Amniotic epithelial cell (primary cell): Measurements from ENCODE around the gene PARN.
"Not testable (repeated sequence)": the region's sequence is repeated elsewhere in the genome, so short reads cannot be mapped to it uniquely, and the experiment has no call there.

ENCODE experiments used
- DNase-seq: peaks from one replicate; pipeline ENCODE4 v3.0.0-alpha.2; 2010; ENCODE audit warnings: low read depth

The PARN gene, protein sequence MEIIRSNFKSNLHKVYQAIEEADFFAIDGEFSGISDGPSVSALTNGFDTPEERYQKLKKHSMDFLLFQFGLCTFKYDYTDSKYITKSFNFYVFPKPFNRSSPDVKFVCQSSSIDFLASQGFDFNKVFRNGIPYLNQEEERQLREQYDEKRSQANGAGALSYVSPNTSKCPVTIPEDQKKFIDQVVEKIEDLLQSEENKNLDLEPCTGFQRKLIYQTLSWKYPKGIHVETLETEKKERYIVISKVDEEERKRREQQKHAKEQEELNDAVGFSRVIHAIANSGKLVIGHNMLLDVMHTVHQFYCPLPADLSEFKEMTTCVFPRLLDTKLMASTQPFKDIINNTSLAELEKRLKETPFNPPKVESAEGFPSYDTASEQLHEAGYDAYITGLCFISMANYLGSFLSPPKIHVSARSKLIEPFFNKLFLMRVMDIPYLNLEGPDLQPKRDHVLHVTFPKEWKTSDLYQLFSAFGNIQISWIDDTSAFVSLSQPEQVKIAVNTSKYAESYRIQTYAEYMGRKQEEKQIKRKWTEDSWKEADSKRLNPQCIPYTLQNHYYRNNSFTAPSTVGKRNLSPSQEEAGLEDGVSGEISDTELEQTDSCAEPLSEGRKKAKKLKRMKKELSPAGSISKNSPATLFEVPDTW

GRCh38 chr16:14629919-14630619 is at the start of gene PARN:
TSS of gene PARN (minus strand) at chr16:14630260. CDS start at chr16:14630125, 135 bp downstream.
- peak; percentile 93 for DNase-seq

GRCh38 chr16:14678748-14679497 is 48.9 kb upstream of the PARN start:
- no peak for DNase-seq

- no peak for DNase-seq
Measured at GRCh38 chr16:14677627-14678026, 47.6 kb upstream of the PARN start.

GRCh38 chr16:14676633-14677032 is 46.6 kb upstream of the PARN start:
- DNase-seq: no peak

- DNase-seq: peak; percentile 22
Measured at GRCh38 chr16:14672403-14672971, 42.4 kb upstream of the PARN start.

- no peak for DNase-seq
Measured at GRCh38 chr16:14669776-14670175, 39.7 kb upstream of the PARN start.

GRCh38 chr16:14668556-14669223 is 38.6 kb upstream of the PARN start:
- DNase-seq: no peak

- DNase-seq: no peak
Measured at GRCh38 chr16:14667347-14668266, 37.5 kb upstream of the PARN start.

DNA sequence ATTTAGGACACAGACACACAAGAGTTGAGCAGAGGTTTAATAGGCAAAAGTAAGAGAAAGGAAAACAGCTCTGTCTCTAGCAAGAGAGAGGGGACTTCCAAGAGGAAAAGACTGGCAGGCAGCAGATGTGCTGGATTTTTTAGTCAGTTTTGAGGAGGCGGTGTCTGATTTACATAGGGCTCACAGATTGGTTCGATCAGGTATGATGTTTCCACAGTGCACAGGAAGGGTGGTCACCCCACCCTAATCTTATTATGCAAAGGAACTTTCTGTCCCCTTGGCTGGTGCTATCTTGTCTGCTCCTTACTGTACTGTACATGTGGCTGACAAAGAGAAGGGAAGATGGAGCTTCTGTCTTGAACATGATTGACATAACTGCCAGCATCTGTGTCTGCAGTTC is 28.0 kb upstream of the PARN start:
- DNase-seq: no peak

DNA sequence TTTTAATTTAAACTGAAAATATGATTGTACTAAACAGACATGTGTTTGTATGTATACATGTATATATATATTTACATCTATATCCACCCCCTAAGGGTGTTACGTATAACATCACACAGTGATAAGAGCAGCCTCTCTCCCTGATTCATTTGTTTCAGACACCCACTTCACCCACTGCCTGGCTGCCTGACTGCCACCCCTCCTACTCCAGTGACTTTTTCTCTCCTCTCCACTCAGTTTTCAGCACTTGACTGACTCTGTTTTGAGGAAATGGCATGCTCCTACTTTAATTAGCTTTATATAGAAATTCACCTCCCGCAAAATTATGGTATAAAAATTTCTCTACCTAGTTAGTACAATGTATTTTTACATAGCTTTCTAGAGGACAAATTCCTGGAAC is 22.7 kb upstream of the PARN start:
- DNase-seq: no peak

GRCh38 chr16:14650629-14651028 is 20.6 kb upstream of the PARN start:
- no peak for DNase-seq

DNA sequence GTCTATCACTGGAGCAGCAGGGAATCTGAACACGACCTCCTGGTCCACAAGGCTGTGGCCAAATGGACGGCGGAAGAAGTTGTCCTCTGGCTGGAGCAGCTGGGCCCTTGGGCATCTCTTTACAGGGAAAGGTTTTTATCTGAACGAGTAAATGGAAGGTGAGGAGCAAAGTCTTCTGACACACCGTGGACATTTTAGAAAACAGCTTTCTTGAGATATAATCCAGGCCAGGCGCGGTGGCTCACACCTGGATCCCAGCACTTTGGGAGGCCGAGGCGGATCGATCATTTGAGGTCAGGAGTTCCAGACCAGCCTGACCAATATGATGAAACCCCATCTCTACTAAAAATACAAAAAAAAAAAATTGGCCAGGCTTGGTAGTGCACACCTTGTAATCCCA is 19.8 kb upstream of the PARN start:
- no peak for DNase-seq

GRCh38 chr16:14641926-14642325 is 11.9 kb upstream of the PARN start:
- peak; percentile 14 for DNase-seq

DNA sequence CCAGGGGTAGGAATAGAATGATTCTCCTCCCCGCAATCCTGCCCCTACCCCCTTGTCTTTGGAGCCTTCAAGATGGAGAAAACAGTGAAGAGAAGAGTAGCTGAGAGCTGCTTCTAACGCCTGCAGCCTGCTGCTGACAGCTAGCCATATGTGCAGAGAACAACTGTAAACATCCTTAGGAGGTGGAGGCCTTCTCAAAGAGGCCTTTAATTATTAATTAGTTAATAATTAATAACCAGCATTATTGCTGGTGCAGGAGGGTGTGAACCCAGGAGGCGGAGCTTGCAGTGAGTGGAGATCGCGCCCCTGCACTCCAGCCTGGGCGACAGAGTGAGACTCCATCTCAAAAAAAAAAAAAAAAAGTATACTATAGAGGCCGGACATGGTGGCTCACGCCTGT is 11.1 kb upstream of the PARN start:
- no peak for DNase-seq

DNA sequence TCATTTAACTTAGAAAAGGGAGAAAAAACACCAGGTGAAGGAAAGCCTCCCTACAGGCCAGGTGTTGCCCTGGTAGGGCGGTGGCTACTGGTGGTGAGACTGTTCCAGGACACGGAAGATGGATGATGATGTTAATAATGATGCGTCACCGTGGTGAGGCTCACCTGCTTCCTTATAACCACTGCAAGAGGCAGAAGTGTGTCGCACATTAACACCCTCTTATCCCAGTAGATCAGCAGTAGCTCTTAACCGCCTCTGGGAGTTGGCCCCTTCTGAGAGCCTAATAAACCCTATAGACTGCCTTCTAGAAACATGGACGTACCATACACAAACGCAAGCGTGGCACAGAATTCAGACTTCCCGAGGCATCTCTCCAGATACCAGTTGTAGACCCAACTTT is 10.5 kb upstream of the PARN start:
- DNase-seq: no peak

DNA sequence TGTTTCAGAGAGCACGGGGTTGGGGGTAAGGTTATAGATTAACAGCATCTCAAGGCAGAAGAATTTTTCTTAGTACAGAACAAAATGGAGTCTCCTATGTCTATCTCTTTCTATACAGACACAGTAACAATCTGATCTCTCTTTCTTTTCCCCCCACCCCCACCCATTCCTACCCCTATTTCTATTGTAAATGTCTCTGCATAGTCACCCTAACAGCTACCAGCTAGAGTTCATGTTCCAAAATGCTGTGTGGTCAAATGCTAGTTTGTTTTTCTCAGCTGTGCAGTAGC is 6.8 kb upstream of the PARN start:
- DNase-seq: not testable (repeated sequence)

- peak; percentile 55 for DNase-seq
Measured at GRCh38 chr16:14636179-14636950, 6.3 kb upstream of the PARN start.

DNA sequence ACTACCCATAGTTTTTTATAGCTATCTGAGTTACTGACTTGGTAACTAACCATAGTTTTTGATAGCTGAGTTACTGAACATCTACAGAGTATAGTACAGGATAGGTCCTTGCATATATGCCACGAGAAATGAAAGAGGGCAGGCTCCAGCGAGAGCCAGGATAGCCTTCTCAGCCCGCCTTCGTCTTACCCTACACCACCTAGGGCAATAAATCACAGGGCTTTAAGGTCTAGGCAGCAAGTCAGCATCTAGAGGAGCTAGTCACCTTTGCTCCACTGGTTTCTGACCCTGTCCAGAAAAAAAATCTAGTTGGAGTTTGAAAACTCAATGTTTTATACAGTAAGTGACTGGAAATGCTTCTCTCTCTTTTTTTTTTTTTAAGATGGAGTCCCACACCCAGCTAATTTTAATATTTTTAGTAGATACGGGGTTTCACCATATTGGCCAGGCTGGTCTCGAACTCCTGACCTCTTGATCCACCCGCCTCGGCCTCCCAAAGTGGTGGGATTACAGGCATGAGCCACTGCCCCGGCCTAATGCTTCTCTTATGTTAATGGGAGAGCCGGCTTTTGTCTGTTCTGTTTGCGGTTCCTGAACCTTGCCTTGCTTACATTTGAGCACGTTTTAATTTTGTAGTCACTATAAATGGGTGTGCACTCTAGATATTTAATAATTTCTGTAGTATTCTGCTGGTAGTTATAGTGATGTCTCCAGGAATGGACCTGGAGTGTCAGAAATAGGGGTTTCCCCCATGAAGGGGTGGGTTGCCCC is 5.5 kb upstream of the PARN start:
- no peak for DNase-seq

- DNase-seq: no peak
Measured at GRCh38 chr16:14634389-14634725, 4.3 kb upstream of the PARN start.
